Breast epithelium (tissue), 4 donors: Measurements from ENCODE around the gene RNH1. TPM values are rescaled to one million over a fixed set of nuclear protein-coding genes. Genes with fewer than 3 reads are reported as not detected.

Experiments used
- DNase-seq, 2 donors: peaks; one replicate each; pipeline ENCODE4 v3.0.0-alpha.2; 2019; ENCODE audit warnings: low spot score in 2 of 2
- H3K27ac ChIP-seq, 2 donors: fragments of 200-600 bp; sonication (generic) in 1 of 2; one replicate each; pipeline ENCODE4 v1.5.1; 2016 to 2019; ENCODE audit warnings: mild to moderate bottlenecking in 1 of 2
- H3K27me3 ChIP-seq, 2 donors: fragments of 200-600 bp; sonication (generic) in 1 of 2; one replicate each; pipeline versions ENCODE4 v1.5.1 to v1.6.0; 2017 to 2019; ENCODE audit warnings: control low read depth in 1 of 2, mild to moderate bottlenecking in 1 of 2
- H3K36me3 ChIP-seq: fragments of 200-600 bp; one replicate; pipeline ENCODE4 v1.5.1; 2019
- H3K4me1 ChIP-seq, 2 donors: fragments of 200-600 bp; sonication (generic); one replicate each; pipeline ENCODE4 v1.5.1; 2016 to 2019; ENCODE audit warnings: control low read depth in 1 of 2
- H3K4me3 ChIP-seq, 3 donors: fragments of 200-600 bp; sonication (generic); 1 replicate in 2 of 3; 2 replicates in 1 of 3; pipeline ENCODE4 v1.5.1; 2016 to 2019; ENCODE audit warnings: mild to moderate bottlenecking in 3 of 3, moderate library complexity in 2 of 3
- H3K9me3 ChIP-seq, 2 donors: fragments of 200-600 bp; sonication (generic) in 1 of 2; one replicate each; pipeline ENCODE4 v1.5.1; 2016 to 2019; ENCODE audit warnings: control low read depth in 1 of 2
- CTCF ChIP-seq, 3 donors: fragments of 450-650 bp; IDR thresholded peaks; one replicate each; pipeline ENCODE4 v1.5.1; 2016 to 2017; ENCODE audit warnings: antibody characterized with exemption in 3 of 3, mild to moderate bottlenecking in 3 of 3, moderate library complexity in 3 of 3
- POLR2A ChIP-seq: fragments of 450-650 bp; IDR thresholded peaks from one replicate; pipeline ENCODE4 v1.6.1; 2016; ENCODE audit warnings: antibody characterized with exemption, mild to moderate bottlenecking, moderate library complexity
- POLR2AphosphoS5 ChIP-seq, 3 donors: sonication (generic); formaldehyde crosslinking; IDR thresholded peaks; one replicate each; pipeline ENCODE4 v1.6.1; 2017; ENCODE audit warnings: antibody characterized with exemption in 3 of 3
- intact Hi-C: fragments of 100-400 bp; cut with DNase I; formaldehyde crosslinking; loops from one replicate; pipeline ENCODE4 v1.15.1; 2023; ENCODE audit warnings: low total_unique reads
- total RNA-seq, 3 donors: library from RNA; depleted of rRNA; stranded (reverse); fragments of >200 nt; gene quantifications; one replicate each; pipeline ENCODE4 v1.1.0, GENCODE V29; 2016

RNH1 gene
- total RNA-seq, 3 donors from 2014 or later, result 139 to 249 (median 209) TPM

- no peak overlapping the region for H3K4me3 ChIP-seq
- no peak for DNase-seq
- no peaks in the 10 kb centered on the region for H3K36me3 ChIP-seq
- H3K27ac ChIP-seq, result no peak overlapping the region
- no peaks in the 10 kb centered on the region for H3K9me3 ChIP-seq
- H3K27me3 ChIP-seq, result no peaks in the 10 kb centered on the region
- no peak for TF ChIP-seq CTCF (IDR thresholded peaks at IDR 0.05)
- no peak for TF ChIP-seq POLR2AphosphoS5 (IDR thresholded peaks at IDR 0.05)
- no peak for TF ChIP-seq POLR2A
- intact Hi-C loops, result no loop called here
- peaks cover 0 to 3% of the 10 kb centered on the region in 2 donors for H3K4me1 ChIP-seq
Measured at GRCh38 chr11:539971-540481, 33.0 kb upstream of the RNH1 start.

- Histone ChIP-seq H3K27me3 (no peaks in the 10 kb centered on the region), H3K4me3 (no peak overlapping the region), H3K36me3 (no peaks in the 10 kb centered on the region), H3K9me3 (no peaks in the 10 kb centered on the region), H3K27ac (no peak overlapping the region), H3K4me1 (peaks cover 8 to 9% of the 10 kb centered on the region in 2 donors)
- no peak for TF ChIP-seq POLR2A
- no peak for TF ChIP-seq CTCF (IDR thresholded peaks at IDR 0.05)
- TF ChIP-seq POLR2AphosphoS5 (IDR thresholded peaks at IDR 0.05), result no peak
- intact Hi-C loops, result no loop called here
- DNase-seq, result no peak
Measured at GRCh38 chr11:538431-539051, 31.5 kb upstream of the RNH1 start.

- TF ChIP-seq CTCF (IDR thresholded peaks at IDR 0.05) (no peak), POLR2A (no peak), POLR2AphosphoS5 (IDR thresholded peaks at IDR 0.05) (no peak)
- Histone ChIP-seq H3K9me3 (no peaks in the 10 kb centered on the region), H3K27ac (peak overlapping the region; percentile 3 to 75), H3K4me3 (peak overlapping the region; percentile 30 to 84 (median 74)), H3K36me3 (no peaks in the 10 kb centered on the region), H3K27me3 (no peaks in the 10 kb centered on the region), H3K4me1 (peaks cover 8 to 16% of the 10 kb centered on the region in 2 donors)
- no peak for DNase-seq
- intact Hi-C loops, result no loop called here
Measured at GRCh38 chr11:537622-538430, 30.8 kb upstream of the RNH1 start.

GRCh38 chr11:536841-537621, 30.0 kb upstream of the RNH1 start, which contains the start of gene LRRC56:
TSS of gene LRRC56 (plus strand) at chr11:537527. CDS start at chr11:540685, 3,158 bp downstream.
- intact Hi-C loops, result no loop called here
- H3K27me3 ChIP-seq, result no peaks in the 10 kb centered on the region
- peak within 1 kb of the TSS; percentile 30 to 84 (median 74) for H3K4me3 ChIP-seq
- H3K4me1 ChIP-seq, result peaks cover 8 to 18% of the 10 kb centered on the region in 2 donors
- TF ChIP-seq CTCF (IDR thresholded peaks at IDR 0.05), result no peak
- TF ChIP-seq POLR2A, result no peak
- peak; percentile 12 to 51 (median 34) for TF ChIP-seq POLR2AphosphoS5 (IDR thresholded peaks at IDR 0.05)
- peak; percentile 83 to 85 for DNase-seq
- peak within 1 kb of the TSS; percentile 56 to 75 for H3K27ac ChIP-seq
- no peaks in the 10 kb centered on the region for H3K36me3 ChIP-seq
- H3K9me3 ChIP-seq, result no peaks in the 10 kb centered on the region
